ENCODE data around the gene KIAA0319L. TPM values are rescaled to one million over a fixed set of nuclear protein-coding genes. Genes with fewer than 3 reads are reported as not detected.

The KIAA0319L gene
- total and polyA plus RNA-seq, 2 experiments from 2014 or later: 27.2 to 75.1 TPM

- H3K4me1 Mint-ChIP-seq: peaks cover 48% of the 10 kb centered on the region
- H3K79me2 ChIP-seq (replicated peaks; ENCODE audit: insufficient read depth): peaks cover 45% of the 10 kb centered on the region
- H3K4me2 ChIP-seq: peak overlapping the region; percentile 71
- H3K27me3 ChIP-seq (ENCODE audit: insufficient read depth): no peaks in the 10 kb centered on the region
- ATAC-seq: no peak
- peaks cover 17% of the 10 kb centered on the region for H3K27me3 Mint-ChIP-seq (ENCODE audit: insufficient read depth, low read depth, poor library complexity)
- no peak for DNase-seq (ENCODE audit: low spot score)
- TF ChIP-seq ZNF114 (CRISPR knock-in tag; IDR thresholded peaks at IDR 0.05) (no peak), JUNB (IDR thresholded peaks at IDR 0.05; ENCODE audit: unreplicated experiment) (no peak), CREB1 (CRISPR knock-in tag; IDR thresholded peaks at IDR 0.05; ENCODE audit: low read depth) (no peak), STAT1 (IDR thresholded peaks at IDR 0.05; ENCODE audit: unreplicated experiment) (no peak), EZH2 (IDR thresholded peaks at IDR 0.05; ENCODE audit: low read depth, unreplicated experiment) (no peak), EZH2phosphoT487 (IDR thresholded peaks at IDR 0.05; ENCODE audit: unreplicated experiment) (no peak), NANOG (IDR thresholded peaks at IDR 0.05; ENCODE audit: borderline replicate concordance) (no peak), CTCF (conservative IDR thresholded peaks at IDR 0.05; ENCODE audit: low read depth in 2 of 2) (no peak; a peak in 1 of 4 replicates), ZNF331 (CRISPR knock-in tag; IDR thresholded peaks at IDR 0.05; ENCODE audit: low read depth) (no peak)
- TF ChIP-seq, protein P1, sequence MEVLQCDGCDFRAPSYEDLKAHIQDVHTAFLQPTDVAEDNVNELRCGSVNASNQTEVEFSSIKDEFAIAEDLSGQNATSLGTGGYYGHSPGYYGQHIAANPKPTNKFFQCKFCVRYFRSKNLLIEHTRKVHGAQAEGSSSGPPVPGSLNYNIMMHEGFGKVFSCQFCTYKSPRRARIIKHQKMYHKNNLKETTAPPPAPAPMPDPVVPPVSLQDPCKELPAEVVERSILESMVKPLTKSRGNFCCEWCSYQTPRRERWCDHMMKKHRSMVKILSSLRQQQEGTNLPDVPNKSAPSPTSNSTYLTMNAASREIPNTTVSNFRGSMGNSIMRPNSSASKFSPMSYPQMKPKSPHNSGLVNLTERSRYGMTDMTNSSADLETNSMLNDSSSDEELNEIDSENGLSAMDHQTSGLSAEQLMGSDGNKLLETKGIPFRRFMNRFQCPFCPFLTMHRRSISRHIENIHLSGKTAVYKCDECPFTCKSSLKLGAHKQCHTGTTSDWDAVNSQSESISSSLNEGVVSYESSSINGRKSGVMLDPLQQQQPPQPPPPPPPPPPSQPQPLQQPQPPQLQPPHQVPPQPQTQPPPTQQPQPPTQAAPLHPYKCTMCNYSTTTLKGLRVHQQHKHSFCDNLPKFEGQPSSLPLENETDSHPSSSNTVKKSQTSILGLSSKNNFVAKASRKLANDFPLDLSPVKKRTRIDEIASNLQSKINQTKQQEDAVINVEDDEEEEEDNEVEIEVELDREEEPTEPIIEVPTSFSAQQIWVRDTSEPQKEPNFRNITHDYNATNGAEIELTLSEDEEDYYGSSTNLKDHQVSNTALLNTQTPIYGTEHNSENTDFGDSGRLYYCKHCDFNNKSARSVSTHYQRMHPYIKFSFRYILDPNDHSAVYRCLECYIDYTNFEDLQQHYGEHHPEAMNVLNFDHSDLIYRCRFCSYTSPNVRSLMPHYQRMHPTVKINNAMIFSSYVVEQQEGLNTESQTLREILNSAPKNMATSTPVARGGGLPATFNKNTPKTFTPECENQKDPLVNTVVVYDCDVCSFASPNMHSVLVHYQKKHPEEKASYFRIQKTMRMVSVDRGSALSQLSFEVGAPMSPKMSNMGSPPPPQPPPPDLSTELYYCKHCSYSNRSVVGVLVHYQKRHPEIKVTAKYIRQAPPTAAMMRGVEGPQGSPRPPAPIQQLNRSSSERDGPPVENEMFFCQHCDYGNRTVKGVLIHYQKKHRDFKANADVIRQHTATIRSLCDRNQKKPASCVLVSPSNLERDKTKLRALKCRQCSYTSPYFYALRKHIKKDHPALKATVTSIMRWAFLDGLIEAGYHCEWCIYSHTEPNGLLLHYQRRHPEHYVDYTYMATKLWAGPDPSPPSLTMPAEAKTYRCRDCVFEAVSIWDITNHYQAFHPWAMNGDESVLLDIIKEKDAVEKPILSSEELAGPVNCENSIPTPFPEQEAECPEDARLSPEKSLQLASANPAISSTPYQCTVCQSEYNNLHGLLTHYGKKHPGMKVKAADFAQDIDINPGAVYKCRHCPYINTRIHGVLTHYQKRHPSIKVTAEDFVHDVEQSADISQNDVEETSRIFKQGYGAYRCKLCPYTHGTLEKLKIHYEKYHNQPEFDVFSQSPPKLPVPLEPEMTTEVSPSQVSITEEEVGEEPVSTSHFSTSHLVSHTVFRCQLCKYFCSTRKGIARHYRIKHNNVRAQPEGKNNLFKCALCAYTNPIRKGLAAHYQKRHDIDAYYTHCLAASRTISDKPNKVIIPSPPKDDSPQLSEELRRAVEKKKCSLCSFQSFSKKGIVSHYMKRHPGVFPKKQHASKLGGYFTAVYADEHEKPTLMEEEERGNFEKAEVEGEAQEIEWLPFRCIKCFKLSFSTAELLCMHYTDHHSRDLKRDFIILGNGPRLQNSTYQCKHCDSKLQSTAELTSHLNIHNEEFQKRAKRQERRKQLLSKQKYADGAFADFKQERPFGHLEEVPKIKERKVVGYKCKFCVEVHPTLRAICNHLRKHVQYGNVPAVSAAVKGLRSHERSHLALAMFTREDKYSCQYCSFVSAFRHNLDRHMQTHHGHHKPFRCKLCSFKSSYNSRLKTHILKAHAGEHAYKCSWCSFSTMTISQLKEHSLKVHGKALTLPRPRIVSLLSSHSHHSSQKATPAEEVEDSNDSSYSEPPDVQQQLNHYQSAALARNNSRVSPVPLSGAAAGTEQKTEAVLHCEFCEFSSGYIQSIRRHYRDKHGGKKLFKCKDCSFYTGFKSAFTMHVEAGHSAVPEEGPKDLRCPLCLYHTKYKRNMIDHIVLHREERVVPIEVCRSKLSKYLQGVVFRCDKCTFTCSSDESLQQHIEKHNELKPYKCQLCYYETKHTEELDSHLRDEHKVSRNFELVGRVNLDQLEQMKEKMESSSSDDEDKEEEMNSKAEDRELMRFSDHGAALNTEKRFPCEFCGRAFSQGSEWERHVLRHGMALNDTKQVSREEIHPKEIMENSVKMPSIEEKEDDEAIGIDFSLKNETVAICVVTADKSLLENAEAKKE (CRISPR knock-in tag; IDR thresholded peaks at IDR 0.05): no peak
- TF ChIP-seq, protein P2, sequence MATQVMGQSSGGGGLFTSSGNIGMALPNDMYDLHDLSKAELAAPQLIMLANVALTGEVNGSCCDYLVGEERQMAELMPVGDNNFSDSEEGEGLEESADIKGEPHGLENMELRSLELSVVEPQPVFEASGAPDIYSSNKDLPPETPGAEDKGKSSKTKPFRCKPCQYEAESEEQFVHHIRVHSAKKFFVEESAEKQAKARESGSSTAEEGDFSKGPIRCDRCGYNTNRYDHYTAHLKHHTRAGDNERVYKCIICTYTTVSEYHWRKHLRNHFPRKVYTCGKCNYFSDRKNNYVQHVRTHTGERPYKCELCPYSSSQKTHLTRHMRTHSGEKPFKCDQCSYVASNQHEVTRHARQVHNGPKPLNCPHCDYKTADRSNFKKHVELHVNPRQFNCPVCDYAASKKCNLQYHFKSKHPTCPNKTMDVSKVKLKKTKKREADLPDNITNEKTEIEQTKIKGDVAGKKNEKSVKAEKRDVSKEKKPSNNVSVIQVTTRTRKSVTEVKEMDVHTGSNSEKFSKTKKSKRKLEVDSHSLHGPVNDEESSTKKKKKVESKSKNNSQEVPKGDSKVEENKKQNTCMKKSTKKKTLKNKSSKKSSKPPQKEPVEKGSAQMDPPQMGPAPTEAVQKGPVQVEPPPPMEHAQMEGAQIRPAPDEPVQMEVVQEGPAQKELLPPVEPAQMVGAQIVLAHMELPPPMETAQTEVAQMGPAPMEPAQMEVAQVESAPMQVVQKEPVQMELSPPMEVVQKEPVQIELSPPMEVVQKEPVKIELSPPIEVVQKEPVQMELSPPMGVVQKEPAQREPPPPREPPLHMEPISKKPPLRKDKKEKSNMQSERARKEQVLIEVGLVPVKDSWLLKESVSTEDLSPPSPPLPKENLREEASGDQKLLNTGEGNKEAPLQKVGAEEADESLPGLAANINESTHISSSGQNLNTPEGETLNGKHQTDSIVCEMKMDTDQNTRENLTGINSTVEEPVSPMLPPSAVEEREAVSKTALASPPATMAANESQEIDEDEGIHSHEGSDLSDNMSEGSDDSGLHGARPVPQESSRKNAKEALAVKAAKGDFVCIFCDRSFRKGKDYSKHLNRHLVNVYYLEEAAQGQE (IDR thresholded peaks at IDR 0.05; ENCODE audit: unreplicated experiment): no peak
- peak overlapping the region; percentile 98 for H3K4me3 Mint-ChIP-seq
- H3K27ac ChIP-seq (ENCODE audit: low read depth): peak overlapping the region; percentile 93
- H3F3A ChIP-seq (replicated peaks; ENCODE audit: low read depth): peaks cover 13% of the 10 kb centered on the region
- H3K27ac Mint-ChIP-seq: peak overlapping the region; percentile 93; the same call in 1 of the 2 replicates
- H3K9me2 ChIP-seq (ENCODE audit: insufficient read depth): no peaks in the 10 kb centered on the region
- peak overlapping the region; percentile 91 for H3K4me3 ChIP-seq
- H3K36me3 ChIP-seq (ENCODE audit: insufficient read depth): peaks cover 6% of the 10 kb centered on the region; the same call in 1 of the 2 replicates
- peaks cover 39% of the 10 kb centered on the region for H3K36me3 Mint-ChIP-seq (ENCODE audit: low read depth)
- H2AFZ ChIP-seq: no peak overlapping the region
- H4K20me1 ChIP-seq (replicated peaks; ENCODE audit: insufficient read depth): no peaks in the 10 kb centered on the region; the same call in 1 of the 2 replicates
- peaks cover 34% of the 10 kb centered on the region for H3K4me1 ChIP-seq (ENCODE audit: insufficient read depth)
- H3K9me3 Mint-ChIP-seq: peaks cover 3% of the 10 kb centered on the region; the same call in 1 of the 3 replicates
Measured at GRCh38 chr1:35556484-35557117, 602 bp downstream of the KIAA0319L start.

Measured in GM23338 (cell line).